Raji (cell line): ENCODE measurements around the gene HOMER3.

Experiments used
- POLR2A ChIP-seq: IDR thresholded peaks from 2 replicates; pipeline ENCODE4 v1.6.1; 2011; ENCODE audit warnings: low read depth, low read length, control low read depth; ENCODE audit not compliant: insufficient read depth

The HOMER3 gene

DNA sequence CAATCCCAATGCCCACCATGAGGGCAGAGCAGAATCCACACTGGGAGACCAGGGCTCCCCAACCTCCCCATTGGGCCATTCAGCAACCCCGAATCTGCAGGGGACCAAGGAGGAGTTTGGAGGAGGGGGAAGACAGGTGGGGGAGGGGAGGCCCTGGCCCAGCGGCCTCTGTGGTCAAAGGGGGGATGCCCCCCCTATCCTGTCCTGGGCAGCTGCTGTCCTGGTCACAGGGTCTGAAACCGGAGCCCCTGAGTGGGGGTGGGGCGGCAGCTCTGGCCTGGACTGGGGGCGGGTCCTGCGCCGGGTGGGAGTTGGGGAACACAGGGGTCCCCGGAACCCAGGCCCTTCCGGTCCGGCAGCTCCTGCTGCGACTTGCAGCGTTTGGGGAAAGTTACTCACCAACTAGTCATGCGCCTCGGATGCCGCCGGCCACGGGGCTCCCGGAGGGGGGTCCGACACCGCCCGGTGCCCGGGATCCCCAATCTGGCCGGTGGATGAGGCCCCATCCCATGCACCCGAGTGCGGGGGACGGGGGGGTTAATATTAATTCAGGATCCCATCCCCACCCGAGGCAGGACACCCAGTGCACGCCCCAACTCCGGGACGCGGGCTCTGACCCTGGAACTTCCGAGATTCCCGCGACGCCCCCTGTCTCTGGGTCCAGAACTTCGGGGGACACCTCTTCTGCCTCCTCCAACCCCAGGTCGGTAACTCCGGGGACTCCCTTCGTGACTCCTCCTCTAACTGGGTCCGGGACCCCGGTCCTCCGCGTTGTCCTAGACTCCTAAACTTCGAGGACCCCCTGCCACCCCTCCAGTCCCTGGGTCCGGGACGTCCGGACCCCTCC lies 872 bp downstream of the HOMER3 start:
- no peak for TF ChIP-seq POLR2A

- no peak for TF ChIP-seq POLR2A
Observed at GRCh38 chr19:18939163-18939562, 1.9 kb downstream of the HOMER3 start.

DNA sequence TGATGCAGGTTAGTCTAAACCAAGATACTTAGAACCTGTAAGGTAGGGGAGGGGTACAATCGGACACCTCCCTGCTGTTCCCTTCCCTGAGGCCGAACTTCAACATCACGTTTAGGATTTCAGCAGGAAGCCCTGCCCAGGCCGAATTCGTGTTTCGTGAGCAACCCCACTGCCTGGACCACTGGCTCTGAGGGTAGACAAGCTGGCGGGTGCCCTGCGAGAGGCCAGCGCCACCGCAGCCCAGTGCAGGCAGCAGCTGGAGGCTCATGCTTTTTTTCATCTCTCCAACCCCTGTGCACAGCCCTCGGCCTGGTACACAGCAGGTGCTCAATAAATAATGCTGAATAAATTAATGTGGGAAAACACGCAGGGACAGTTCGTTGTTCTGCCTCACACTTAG lies 7.7 kb downstream of the HOMER3 start:
- TF ChIP-seq POLR2A = no peak

GRCh38 chr19:18932216-18932841 lies 8.7 kb downstream of the HOMER3 start:
- no peak for TF ChIP-seq POLR2A

GRCh38 chr19:18931316-18932162 lies 9.5 kb downstream of the HOMER3 start:
- TF ChIP-seq POLR2A = no peak

GRCh38 chr19:18929311-18929710 lies 11.7 kb downstream of the HOMER3 start:
- no peak for TF ChIP-seq POLR2A

- TF ChIP-seq POLR2A = no peak
Observed at GRCh38 chr19:18928018-18928805, 12.8 kb downstream of the HOMER3 start.

- TF ChIP-seq POLR2A = no peak
Observed at GRCh38 chr19:18924684-18925213, 16.3 kb downstream of the HOMER3 start.

DNA sequence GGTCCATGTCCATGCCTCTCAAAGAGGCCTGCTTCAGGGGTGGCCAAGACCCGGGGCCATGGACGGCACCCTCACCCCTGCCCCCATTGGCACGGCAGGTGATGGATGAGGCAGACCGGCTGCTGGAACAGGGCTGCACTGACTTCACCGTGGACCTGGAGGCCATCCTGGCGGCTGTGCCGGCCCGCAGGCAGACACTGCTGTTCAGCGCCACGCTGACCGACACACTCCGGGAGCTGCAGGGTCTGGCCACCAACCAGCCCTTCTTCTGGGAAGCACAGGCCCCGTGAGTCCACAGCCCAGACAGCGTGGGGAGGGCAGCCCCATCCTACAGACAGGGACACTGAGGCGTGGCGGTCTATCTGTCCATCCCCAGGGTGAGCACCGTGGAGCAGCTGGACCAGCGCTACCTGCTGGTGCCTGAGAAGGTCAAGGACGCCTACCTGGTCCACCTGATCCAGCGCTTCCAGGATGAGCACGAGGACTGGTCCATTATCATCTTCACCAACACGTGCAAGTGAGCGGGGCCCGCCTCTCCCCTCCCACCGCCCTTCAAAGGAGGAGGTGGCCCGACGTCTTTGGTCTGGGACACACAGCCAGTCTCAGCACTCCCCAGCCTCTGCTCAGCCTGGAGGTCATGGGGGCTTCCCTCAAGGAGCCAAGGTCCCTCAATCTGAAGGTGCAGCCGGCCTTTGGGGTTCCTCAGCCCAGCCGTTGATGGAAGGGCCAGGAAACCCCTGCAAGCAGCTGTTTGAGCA lies 18.6 kb downstream of the HOMER3 start:
- no peak for TF ChIP-seq POLR2A

GRCh38 chr19:18921593-18921992 lies 19.4 kb downstream of the HOMER3 start:
- no peak for TF ChIP-seq POLR2A

GRCh38 chr19:18920400-18920799 lies 20.6 kb downstream of the HOMER3 start:
- TF ChIP-seq POLR2A = no peak

DNA sequence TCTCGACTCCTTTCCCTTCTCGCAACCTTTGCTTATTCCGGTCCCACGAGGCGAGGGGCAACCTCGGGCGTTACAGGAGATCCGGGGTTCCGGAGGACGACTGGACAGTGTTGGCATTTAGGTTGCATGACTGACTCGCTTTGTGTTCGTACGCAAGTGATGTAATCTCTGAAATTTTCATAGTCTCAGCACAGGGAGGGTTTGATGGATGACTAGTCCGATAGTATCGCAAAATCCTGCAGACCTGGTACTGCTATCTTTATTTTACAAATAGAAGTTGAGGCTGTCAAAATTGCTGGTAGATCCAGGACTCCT lies 21.2 kb downstream of the HOMER3 start:
- no peak for TF ChIP-seq POLR2A

DNA sequence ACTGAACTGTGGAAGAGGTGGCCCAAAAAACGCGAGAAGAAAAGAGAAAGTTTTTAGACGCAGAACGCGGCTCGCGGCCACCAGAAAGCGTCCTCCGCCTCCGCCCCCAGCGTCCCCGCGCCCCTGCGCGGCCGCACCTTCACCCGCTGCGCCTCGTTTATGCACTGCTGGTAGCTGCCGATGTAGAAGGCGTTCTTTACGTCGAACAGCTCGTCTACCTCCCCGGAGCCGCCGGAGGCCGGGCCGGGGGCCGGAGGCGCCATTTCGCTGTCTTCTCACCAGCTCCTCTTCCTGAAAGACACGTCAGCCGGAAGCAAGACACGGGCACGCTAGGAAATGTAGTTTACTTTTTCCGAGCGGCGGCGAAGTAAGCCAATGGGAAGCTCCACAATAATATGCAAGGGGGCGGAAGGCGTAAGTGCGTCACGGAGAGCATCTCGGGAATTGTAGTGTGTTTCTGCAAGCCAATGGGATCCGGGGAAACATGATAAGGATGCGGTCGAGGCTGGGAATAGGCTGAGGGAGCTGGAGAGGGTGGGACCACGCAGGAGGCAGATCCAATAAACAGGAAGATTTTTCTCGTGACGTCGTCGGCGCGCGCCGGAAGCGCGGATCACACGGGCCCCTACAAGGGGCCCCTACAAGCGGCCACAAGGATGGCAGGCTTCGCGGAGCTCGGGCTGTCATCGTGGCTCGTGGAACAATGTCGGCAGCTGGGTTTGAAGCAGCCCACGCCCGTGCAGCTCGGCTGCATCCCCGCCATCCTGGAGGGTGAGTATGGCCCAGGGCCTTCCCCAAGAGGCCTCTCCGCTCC lies 21.7 kb downstream of the HOMER3 start, which contains the start of the genes COPE and DDX49:
Gene COPE, minus strand, starts transcription at position 302 of the 814 bp plus-strand sequence. Its CDS starts 39 bp downstream, at position 263.
Gene DDX49, plus strand, starts transcription at position 630 of the 814 bp plus-strand sequence. Its CDS starts 27 bp downstream, at position 657.
- TF ChIP-seq POLR2A = peak; percentile 84
